ENCODE results near the gene THRA.
A peak's percentile ranks its signal among the peaks of the same experiment; 100 is the strongest.

The THRA gene

DNA sequence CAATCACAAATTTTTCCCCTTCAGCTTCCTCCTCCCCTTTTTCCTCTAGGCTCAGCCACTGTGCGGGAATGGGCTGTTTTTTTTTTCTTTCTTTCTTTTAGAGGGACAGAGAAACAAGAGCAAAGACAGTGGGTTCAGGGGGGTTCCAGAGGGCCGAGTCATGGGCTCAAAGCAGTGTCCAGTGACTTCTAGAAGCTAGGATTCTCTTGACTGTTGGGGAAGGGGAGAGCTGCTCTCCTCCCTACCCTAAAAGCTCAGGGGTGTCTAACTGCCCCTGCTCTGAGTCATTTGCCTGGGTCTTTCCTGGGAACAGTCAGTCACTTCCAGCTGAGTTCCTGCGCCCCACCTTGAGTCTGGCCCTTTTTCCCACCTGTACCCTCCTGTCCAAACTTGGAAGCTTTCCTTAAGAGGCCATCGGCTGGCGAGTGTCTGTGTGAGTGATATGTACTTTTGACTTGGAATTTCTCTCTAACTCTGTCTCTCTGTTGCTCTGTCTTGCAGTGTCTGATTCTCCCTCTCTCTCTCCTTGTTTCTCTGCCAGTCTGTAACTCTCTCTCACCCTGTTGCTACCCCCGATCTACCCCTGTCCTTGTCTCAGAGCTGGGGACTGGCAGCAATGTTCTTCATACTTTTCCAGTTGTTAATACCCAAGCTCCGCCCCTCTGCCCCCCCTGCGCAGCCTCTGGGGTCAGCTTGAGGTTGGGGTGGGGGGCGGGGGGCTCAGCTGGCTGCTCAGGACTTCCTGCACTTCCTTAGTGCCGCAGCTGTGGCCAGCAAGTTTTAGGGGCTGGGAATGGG lies 2.4 kb downstream of the THRA start:
- DNase-seq (ENCODE audit: low read depth), result no peak

DNA sequence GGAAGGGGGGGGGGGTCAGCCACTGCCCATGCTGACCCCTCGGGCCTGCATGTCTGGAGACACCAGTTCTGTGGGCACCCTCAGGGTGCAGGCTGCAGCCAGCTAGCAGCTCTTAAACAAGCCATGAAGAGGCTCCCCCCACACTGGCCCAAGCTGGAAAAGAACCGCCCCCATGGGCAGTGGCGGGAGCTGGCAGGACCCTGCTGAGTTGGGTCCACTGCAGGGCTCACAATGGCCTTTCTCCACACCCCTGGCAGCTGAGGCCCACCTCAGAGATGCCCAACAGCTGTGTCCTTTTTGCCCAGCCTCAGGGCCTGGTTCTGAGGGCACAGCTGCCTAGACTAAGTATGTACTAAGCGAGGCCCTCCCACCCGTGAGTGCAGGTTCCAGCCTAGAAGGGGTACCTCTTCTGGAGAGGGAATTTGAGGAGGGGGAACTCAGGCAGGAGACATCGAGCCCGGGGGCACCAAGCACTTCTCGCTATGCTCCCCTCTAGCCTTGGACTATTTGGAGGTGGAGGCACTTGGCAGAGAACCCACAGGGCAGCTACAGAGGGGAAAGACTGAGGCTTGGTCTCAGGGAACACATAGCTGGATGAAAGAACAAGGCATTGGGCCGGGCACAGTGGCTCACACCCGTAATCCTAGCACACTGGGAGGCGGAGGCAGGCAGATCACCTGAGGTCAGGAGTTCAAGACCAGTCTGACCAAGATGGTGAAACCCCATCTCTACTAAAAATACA lies 3.2 kb downstream of the THRA start:
- DNase-seq (ENCODE audit: low read depth), result no peak

DNA sequence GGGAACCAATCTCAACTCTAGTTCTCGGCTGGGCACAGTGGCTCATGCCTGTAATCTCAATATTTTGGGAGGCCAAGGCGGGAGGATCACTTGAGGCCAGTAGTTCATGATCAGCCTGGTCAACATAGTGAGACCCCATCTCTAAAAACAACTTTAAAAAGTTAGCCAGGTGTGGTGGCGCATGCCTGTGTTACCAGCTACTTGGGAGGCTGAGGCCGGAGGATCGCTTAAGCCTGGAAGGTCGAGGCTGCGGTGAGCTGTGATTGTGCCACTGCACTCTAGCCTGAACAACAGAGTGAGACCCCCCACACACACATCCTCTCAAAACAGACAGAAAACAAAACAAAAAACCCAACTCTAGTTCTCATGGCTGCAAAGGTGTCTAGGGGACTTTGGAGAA lies 4.9 kb downstream of the THRA start:
- no peak for DNase-seq (ENCODE audit: low read depth)

DNA sequence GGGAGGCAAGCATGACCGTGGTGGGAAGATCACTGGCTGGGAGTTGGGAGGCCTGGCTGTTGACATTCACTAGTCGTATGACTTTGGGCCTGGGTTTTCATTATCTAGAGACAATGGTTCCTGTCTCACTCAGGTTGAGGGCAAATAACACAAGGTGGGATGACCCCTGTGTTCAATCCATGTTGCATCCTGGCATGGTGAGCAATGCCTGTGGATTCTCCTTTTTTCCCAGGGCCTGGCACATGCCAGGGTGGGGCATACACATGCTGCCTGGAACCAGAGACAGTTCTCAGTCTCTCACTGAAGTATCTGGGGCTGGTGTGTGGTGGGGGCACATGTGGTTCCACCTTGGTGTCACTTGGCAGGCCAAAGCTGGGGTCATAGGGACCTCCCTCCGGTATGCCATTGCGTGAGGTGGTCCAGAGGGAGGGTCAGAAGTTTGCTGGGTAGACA lies 5.4 kb downstream of the THRA start:
- no peak for DNase-seq (ENCODE audit: low read depth)

DNA sequence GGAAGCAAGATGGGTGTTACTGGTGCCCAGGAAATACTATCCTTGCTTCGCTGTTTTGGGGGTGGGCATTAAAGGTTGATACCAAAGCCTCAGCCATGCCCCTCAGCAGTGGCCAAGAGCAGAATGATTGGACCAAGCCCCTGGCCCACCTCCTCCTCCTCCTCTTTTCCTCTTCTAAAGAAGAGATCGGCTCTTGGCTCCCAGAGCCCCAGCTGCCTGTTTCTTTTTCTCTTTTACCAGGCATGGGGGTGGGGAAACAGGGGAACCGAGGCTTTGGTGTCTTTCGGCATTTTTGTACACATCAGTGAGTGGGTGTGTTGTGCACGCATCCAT lies 5.8 kb downstream of the THRA start:
- DNase-seq (ENCODE audit: low read depth), result no peak

GRCh38 chr17:40068917-40069750 lies 6.4 kb downstream of the THRA start:
- peak; percentile 73 for DNase-seq (ENCODE audit: low read depth)

- DNase-seq (ENCODE audit: low read depth), result no peak
Observed at GRCh38 chr17:40069751-40070708, 7.3 kb downstream of the THRA start.

DNA sequence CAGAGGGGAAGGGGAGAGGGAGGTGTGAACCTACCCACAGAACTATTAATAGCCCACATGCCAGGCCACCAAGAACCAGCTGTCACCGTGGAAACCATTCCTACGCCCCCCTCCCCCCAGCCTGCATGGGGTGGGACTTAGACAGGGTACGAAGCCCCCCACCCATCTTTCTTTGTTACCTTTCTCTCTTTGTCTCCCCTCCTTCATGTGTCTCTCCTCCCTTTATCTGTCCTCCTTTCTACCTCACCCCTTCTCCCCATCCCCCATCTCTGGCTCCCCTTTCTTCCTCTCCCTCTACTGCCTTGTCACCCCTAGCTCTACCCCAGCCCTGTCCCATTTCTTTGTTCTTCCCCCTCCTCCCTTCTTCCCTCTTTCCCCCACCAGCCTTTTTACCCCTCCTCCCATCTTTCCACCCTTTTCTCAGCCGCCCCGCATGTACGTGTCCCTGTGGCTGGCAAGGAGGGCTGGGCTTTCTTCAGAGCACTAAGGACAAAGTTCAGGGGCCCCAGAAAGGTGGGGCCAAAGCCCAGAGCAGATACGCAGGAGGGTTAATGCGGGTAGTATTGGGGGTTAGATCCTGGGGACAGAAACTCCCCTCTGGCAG lies 8.0 kb downstream of the THRA start:
- DNase-seq (ENCODE audit: low read depth), result no peak

- DNase-seq (ENCODE audit: low read depth), result no peak
Observed at GRCh38 chr17:40071313-40072039, 8.7 kb downstream of the THRA start.

DNA sequence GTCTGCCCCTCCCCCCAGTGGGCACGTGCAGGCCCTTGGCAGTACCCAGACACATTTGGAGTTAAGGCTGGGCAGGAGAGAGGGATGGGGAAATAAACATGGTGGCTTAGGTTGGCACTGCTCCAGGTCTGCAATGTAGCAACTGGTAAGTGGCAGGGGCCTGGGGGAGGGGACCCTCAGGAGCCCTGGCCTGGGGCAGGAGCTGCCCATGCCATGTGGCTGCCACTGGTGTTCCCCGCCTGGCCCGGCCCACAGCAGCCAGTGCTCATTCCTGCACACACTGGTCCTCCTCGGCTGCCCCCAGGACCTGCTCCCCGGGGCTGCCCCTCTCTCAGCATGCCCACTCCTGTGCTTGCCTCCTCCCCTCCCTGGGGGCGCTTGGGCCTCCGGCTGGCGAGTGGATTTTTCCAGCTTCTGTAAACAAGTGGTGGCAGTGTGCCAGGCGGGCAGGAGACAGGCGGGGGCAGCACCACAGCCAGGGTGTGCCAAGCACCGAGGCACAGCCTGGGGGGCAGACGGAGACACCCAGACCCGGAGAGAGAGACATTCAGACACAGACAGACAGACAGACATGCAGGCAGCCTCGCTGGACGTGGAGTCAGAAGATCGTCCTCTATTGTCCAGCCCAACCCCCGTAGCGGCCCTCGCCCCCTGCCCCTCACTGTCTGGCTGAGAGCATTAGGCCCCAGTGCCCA lies 9.4 kb downstream of the THRA start:
- DNase-seq (ENCODE audit: low read depth), result no peak

DNA sequence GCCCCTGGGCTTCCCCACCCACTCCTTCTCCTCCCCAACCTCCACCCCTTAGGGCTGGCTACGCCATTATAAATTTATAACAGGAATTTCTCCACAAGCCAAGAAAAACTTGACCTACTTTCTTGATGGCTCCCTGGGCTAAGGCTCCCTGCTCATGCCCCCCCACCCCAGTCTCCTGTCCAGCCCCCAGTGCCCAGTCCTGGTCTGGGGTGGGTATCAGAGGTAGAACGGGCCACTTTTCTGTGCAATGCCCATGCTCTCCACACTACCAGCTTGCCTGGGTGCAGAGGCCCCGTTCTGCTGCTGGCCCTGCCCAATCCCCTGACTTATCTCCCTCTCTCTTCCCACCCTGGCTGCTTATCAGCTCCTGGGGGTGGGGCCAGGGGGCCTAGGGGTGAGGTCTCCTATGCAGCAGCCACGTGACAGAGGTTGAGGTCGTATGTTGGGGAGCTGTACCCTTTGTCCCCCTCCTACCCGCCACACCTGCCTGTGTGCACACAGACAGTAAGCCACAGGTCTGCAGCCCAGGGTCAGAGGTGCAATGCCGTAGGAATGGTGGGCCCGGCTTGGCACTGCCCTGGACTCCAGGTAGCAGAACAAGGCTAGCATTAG lies 10.1 kb downstream of the THRA start:
- DNase-seq (ENCODE audit: low read depth), result no peak

- no peak for DNase-seq (ENCODE audit: low read depth)
Observed at GRCh38 chr17:40073454-40074174, 10.8 kb downstream of the THRA start.

DNA sequence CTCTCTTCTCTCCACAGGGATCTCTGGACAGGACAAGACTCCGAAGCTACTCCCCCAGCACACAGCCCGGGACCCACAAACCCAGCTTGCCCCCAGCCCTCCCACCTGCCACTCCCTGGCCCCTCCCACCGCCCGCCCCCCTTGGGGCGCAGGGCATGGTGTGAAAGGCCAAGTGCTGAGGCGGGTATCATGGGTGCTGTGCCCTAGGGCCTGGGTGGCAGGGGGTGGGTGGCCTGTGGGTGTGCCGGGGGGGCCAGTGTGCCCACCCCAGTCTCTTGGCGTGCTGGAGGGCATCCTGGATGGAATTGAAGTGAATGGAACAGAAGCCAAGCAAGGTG lies 11.4 kb downstream of the THRA start:
- DNase-seq (ENCODE audit: low read depth), result no peak

DNA sequence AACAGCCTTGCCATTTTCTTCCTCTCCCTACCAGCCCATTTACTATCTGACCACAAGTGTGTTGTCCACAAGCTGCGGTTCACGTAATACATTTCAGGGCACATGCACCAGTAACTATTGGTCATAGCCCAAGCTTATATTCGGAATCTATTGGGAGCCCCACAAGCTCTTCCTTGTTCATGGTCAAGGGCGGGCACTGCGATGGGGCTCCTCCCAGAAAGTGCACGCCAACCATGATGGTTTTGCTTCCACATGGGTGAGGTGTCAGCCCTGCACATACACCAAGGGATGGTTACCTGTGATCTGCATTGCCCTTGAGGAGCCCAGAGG lies 12.1 kb downstream of the THRA start:
- DNase-seq (ENCODE audit: low read depth), result no peak

GRCh38 chr17:40075201-40075941 lies 12.6 kb downstream of the THRA start:
- peak; percentile 47 for DNase-seq (ENCODE audit: low read depth)

GRCh38 chr17:40075942-40076498 lies 13.3 kb downstream of the THRA start:
- DNase-seq (ENCODE audit: low read depth), result no peak

- no peak for DNase-seq (ENCODE audit: low read depth)
Observed at GRCh38 chr17:40076591-40076990, 13.8 kb downstream of the THRA start.

DNA sequence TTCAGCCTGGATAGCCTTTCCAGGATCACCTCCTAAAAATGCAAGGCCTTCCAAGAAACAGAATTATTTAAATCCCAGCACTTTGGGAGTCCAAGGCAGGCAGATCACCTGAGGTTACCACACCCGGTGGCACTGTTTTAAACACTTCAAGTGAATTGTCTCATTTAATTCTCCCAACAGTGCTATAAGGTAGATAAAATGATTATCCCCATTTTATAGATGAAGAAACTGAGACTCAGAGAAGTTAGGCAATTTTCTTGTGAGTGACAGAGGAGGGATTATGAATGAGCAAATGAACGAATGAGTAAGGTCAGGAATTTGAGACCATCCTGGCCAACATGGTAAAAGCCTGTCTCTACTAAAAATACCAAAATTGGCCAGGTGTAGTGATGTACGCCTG lies 16.8 kb downstream of the THRA start:
- no peak for DNase-seq (ENCODE audit: low read depth)

All from activated T-helper 9 cell treated with anti-CD3 and anti-CD28 coated beads, Interleukin-2, amount 50 U/mL, for 16 hours (primary cell).